Skeletal muscle satellite cell (primary cell): ENCODE results near the gene KCNN1.
"Not testable (repeated sequence)": the region's sequence is repeated elsewhere in the genome, so short reads cannot be mapped to it uniquely, and the experiment has no call there.

Source experiments
- H3K27me3 ChIP-seq: 2 replicates; pipeline ENCODE4 v1.7.0; 2013; ENCODE audit warnings: low read length; ENCODE audit not compliant: control insufficient read depth, insufficient read depth
- H3K36me3 ChIP-seq: 2 replicates; pipeline ENCODE4 v1.7.0; 2013; ENCODE audit warnings: mild to moderate bottlenecking, control low read depth, low read length; ENCODE audit not compliant: insufficient read depth
- H3K4me1 ChIP-seq: 2 replicates; pipeline ENCODE4 v1.7.0; 2013; ENCODE audit warnings: low read length; ENCODE audit not compliant: control insufficient read depth, insufficient read depth
- H3K4me2 ChIP-seq: 2 replicates; pipeline ENCODE4 v1.7.0; 2013; ENCODE audit warnings: mild to moderate bottlenecking, low read length
- H3K4me3 ChIP-seq: 2 replicates; pipeline ENCODE4 v1.7.0; 2013; ENCODE audit warnings: low read length
- H3K9ac ChIP-seq: 2 replicates; pipeline ENCODE4 v1.7.0; 2013; ENCODE audit warnings: mild to moderate bottlenecking, low read depth, low read length, moderate library complexity
- H3K9me3 ChIP-seq: replicated peaks from 2 replicates; pipeline ENCODE4 v1.7.0; 2013; ENCODE audit warnings: mild to moderate bottlenecking, control low read depth, low read length

The KCNN1 gene

GRCh38 chr19:17977488-17977887 lies 10.6 kb downstream of the KCNN1 start:
- no peak overlapping the region for H3K4me2 ChIP-seq

GRCh38 chr19:17981611-17982010 lies 14.7 kb downstream of the KCNN1 start:
- H3K4me3 ChIP-seq, result no peak overlapping the region
- H3K27me3 ChIP-seq, result peaks cover 10% of the 10 kb centered on the region
- no peak overlapping the region for H3K4me2 ChIP-seq
- no peaks in the 10 kb centered on the region for H3K9me3 ChIP-seq
- no peaks in the 10 kb centered on the region for H3K36me3 ChIP-seq
- H3K4me1 ChIP-seq, result no peaks in the 10 kb centered on the region
- H3K9ac ChIP-seq, result no peak overlapping the region

More at GRCh38 chr19:17977488-17977887, 10.6 kb downstream of the KCNN1 start:
- Histone ChIP-seq H3K9ac (no peak overlapping the region), H3K27me3 (peaks cover 25% of the 10 kb centered on the region), H3K4me1 (no peaks in the 10 kb centered on the region), H3K36me3 (no peaks in the 10 kb centered on the region), H3K9me3 (no peaks in the 10 kb centered on the region), H3K4me3 (no peak overlapping the region)

- Histone ChIP-seq H3K9me3 (no peaks in the 10 kb centered on the region), H3K4me1 (no peaks in the 10 kb centered on the region), H3K27me3 (peaks cover 7% of the 10 kb centered on the region), H3K9ac (no peak overlapping the region), H3K36me3 (no peaks in the 10 kb centered on the region), H3K4me3 (no peak overlapping the region), H3K4me2 (no peak overlapping the region)
Measured at GRCh38 chr19:17982430-17982829, 15.5 kb downstream of the KCNN1 start.

GRCh38 chr19:17985037-17985818 lies 18.3 kb downstream of the KCNN1 start:
- Histone ChIP-seq H3K4me3 (no peak overlapping the region), H3K9me3 (no peaks in the 10 kb centered on the region), H3K4me2 (no peak overlapping the region), H3K36me3 (no peaks in the 10 kb centered on the region), H3K4me1 (no peaks in the 10 kb centered on the region), H3K9ac (no peak overlapping the region), H3K27me3 (peaks cover 2% of the 10 kb centered on the region)

- H3K4me2 ChIP-seq, H3K9ac ChIP-seq, H3K36me3 ChIP-seq, H3K27me3 ChIP-seq, H3K9me3 ChIP-seq, H3K4me3 ChIP-seq, H3K4me1 ChIP-seq: not testable (repeated sequence)
Measured at GRCh38 chr19:17986569-17986968, 19.7 kb downstream of the KCNN1 start.

GRCh38 chr19:17988161-17988560 lies 21.3 kb downstream of the KCNN1 start:
- Histone ChIP-seq H3K4me3 (no peak overlapping the region), H3K9me3 (no peaks in the 10 kb centered on the region), H3K4me1 (no peaks in the 10 kb centered on the region), H3K9ac (no peak overlapping the region), H3K4me2 (no peak overlapping the region), H3K27me3 (no peaks in the 10 kb centered on the region), H3K36me3 (no peaks in the 10 kb centered on the region)

- no peak overlapping the region for H3K9ac ChIP-seq
- H3K27me3 ChIP-seq, result no peaks in the 10 kb centered on the region
- H3K4me3 ChIP-seq, result no peak overlapping the region
- no peaks in the 10 kb centered on the region for H3K36me3 ChIP-seq
- H3K4me2 ChIP-seq, result no peak overlapping the region
- H3K9me3 ChIP-seq, result no peaks in the 10 kb centered on the region
- no peaks in the 10 kb centered on the region for H3K4me1 ChIP-seq
Measured at GRCh38 chr19:17989425-17990094, 22.7 kb downstream of the KCNN1 start.

GRCh38 chr19:17993076-17993813 lies 26.3 kb downstream of the KCNN1 start:
- H3K4me2 ChIP-seq, result no peak overlapping the region
- no peaks in the 10 kb centered on the region for H3K36me3 ChIP-seq
- H3K9me3 ChIP-seq, result no peaks in the 10 kb centered on the region
- H3K9ac ChIP-seq, result no peak overlapping the region
- H3K4me3 ChIP-seq, result no peak overlapping the region
- H3K27me3 ChIP-seq, result no peaks in the 10 kb centered on the region
- H3K4me1 ChIP-seq, result peaks cover 11% of the 10 kb centered on the region

- Histone ChIP-seq H3K4me3 (no peak overlapping the region), H3K27me3 (no peaks in the 10 kb centered on the region), H3K9me3 (no peaks in the 10 kb centered on the region), H3K4me1 (peaks cover 27% of the 10 kb centered on the region), H3K36me3 (no peaks in the 10 kb centered on the region), H3K4me2 (peak overlapping the region; percentile 32), H3K9ac (peak overlapping the region; percentile 19)
Measured at GRCh38 chr19:17996826-17997316, 30.0 kb downstream of the KCNN1 start.

- peak overlapping the region; percentile 41 for H3K4me3 ChIP-seq
Measured at GRCh38 chr19:17997969-17998826, 31.3 kb downstream of the KCNN1 start.

GRCh38 chr19:17998827-17999150 lies 31.9 kb downstream of the KCNN1 start:
- Histone ChIP-seq H3K4me2 (no peak overlapping the region), H3K9ac (no peak overlapping the region), H3K4me3 (no peak overlapping the region), H3K27me3 (no peaks in the 10 kb centered on the region), H3K9me3 (no peaks in the 10 kb centered on the region), H3K36me3 (peaks cover 5% of the 10 kb centered on the region), H3K4me1 (peaks cover 34% of the 10 kb centered on the region)

More at GRCh38 chr19:17997969-17998826, 31.3 kb downstream of the KCNN1 start:
- peak overlapping the region; percentile 46 for H3K9ac ChIP-seq
- no peaks in the 10 kb centered on the region for H3K9me3 ChIP-seq
- H3K27me3 ChIP-seq, result no peaks in the 10 kb centered on the region
- H3K4me1 ChIP-seq, result peaks cover 34% of the 10 kb centered on the region
- H3K4me2 ChIP-seq, result peak overlapping the region; percentile 42
- peaks cover 5% of the 10 kb centered on the region for H3K36me3 ChIP-seq
